ENCODE measurements around the gene RAVER1.
A peak's percentile ranks its signal among the peaks of the same experiment; 100 is the strongest.

RAVER1 gene

DNA sequence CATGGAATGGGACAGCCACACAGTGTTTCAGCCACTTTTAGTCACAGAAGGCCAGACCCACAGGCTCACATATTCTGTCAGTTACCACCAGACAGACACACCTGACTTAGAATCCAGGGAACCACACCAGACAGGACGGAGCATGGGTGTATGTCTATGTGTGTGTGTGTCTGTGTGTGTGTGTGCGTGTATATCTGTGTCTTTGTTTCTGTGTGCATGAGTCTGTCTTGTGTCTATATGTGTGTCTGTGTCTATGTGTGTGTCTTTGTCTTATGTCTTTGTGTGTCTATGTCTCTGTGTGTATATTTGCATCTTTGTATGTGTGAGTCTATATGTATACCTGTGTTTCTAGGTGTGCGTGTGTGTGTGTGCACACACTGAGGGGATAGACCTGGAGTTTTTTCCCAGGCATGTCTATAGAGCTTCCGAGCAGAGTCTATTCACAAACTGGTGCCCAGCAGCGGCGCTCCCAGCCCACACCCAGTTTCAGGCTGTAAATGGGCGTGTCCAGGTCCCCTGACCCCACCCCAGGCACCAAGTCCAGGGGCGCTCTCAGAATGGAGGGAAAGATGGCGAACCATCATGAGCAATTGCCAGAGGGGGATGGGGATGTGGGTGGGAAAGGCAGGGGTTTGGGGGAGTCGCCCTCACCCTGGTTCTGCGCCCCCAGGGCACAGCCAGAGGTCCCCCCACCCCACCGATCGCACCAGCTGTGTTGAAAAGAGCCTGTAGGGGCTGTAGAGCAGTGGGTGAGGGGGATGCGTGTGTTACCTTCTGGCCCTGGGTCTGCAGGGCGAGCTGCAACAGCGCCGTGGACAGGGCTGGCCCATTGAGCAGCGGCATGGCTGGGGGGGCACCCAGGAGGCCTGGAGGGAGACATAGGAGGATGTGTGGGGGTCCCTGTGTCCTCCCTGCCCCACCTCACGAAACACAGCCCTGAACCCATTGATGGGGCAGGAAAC lies 11.2 kb downstream of the RAVER1 start:
- no peak for DNase-seq (ENCODE audit: low read depth, low spot score)
- no peak overlapping the region for H3K4me3 ChIP-seq (ENCODE audit: low read length)

DNA sequence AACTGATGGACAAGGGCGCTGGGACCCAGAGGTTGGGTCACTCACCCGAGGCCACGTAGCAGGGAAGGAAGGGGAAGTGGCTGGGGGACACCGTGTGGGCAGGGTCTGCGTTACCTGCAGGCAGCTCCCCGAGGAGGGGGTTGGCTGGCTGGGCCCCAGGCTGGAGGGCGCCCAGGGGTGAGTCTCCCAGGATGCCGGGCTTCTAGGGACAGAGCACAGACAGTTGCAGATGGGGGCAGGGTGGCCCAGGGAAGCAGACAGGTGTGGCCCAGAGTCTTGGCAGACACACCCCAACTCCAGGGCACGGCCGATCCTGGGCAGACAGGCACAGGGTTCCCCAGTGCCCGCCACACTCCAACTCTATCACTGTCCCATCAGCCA lies 11.9 kb downstream of the RAVER1 start:
- DNase-seq (ENCODE audit: low read depth, low spot score): no peak
- H3K4me3 ChIP-seq (ENCODE audit: low read length): no peak overlapping the region

DNA sequence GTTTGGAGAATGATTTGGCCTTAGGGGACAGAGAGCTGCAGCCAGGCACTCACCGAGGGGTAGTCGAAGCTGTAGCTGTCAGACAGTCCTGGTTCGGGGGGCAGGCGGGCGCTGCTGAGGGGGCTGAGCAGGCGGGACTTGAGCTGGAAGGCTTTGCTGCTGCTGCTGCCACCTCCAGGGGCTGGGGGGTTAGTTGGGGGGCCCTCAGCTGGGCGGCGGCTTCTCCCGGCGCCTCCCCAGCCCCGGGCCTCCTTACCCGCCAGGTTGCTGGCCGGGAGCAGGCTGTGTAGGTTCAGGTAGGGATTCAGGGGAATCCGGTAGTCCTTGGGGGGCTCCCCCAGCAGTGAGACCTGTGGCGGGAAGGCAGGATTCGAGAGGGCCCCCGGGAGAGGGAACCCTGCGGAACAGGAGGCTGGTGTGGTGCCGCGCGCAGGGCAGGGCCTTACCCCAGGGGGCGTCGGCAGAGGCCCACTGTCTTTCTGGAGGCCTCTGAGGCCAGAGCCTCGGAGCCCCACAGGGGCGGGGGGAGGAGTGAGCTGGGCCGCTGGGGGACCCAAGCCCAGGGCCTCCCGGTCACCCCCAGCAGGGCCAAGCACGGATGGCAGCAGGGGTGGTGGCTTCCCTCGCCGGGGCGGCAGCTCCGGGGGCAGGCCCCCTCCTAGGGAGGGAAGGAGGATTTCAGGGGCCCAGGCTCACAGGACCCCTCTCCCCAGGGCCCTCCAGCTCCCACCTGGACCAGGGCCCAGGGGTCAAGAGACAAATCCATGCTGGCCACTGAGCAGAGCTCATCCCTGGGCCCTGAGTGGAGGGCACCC lies 12.5 kb downstream of the RAVER1 start:
- no peak for DNase-seq (ENCODE audit: low read depth, low spot score)
- no peak overlapping the region for H3K4me3 ChIP-seq (ENCODE audit: low read length)

DNA sequence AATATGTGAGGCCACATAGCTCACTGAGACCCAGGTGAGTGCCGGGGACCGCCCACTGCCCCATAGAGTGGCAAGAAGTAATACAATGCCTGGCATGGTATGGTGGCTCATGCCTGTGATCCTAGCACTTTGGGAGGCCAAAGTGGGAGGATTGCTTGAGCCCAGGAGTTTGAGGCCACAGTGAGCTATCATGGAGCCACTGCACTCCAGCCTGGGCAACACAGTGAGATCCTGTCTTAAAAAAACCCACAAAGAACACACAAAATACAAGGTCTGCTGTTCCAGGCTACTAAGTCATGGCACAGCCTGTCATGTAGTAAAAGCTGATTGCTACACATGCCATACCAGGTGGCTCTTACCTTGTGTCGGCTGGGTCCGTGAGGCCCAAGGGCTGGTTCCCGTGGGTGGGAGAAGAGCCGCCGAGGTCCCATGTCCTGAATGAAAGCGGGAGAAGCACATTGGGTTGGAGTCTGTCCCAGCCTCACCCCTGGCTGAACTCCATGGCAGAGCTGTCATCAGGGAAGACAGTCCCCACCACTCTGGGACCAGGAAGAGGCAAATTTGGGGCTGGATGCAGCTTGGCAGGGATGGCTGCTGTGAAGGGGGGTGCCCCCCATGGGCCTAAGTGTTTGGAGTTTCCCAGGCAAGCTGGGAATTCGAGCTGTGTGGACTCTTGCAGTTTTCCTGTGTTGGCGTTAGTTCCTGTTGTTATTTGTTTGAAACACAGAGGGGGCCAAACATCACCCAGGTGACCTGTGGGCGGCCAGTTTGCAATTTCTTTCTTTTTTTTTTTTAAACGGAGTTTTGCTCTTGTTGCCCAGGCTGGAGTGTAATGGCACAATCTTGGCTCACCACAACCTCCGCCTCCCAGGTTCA lies 14.3 kb downstream of the RAVER1 start:
- no peak overlapping the region for H3K4me3 ChIP-seq (ENCODE audit: low read length)
- DNase-seq (ENCODE audit: low read depth, low spot score): no peak

DNA sequence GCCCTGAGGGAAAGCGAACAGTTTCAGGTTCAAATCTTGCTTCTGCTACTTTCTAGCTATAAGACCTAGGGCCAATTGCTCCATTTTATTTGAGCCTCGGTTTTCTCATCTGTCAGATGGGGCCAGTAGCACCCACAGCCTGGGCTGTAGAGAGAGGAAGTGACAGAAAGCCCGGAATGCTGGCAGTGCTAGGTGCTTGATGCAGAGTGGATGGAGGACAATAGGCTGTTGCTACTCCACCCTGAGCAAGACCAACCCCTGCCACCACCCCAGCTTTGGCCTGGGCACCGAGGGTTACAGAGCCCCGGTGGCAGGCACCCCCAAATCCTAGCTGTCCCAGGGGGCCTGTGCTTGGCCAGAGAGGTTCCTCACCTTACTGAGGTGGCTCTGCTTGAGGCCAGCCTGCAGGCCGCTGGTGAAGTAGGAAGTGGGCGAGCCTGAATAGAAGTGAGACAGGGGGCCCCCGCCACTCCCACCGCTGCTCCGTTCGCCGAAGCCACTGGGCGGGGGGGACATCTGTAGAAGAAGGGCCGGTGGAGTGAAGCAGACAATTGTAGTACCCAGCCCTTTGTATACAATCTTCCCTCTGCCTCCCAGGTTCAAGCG lies 15.4 kb downstream of the RAVER1 start:
- no peak overlapping the region for H3K4me3 ChIP-seq (ENCODE audit: low read length)
- DNase-seq (ENCODE audit: low read depth, low spot score): no peak

DNA sequence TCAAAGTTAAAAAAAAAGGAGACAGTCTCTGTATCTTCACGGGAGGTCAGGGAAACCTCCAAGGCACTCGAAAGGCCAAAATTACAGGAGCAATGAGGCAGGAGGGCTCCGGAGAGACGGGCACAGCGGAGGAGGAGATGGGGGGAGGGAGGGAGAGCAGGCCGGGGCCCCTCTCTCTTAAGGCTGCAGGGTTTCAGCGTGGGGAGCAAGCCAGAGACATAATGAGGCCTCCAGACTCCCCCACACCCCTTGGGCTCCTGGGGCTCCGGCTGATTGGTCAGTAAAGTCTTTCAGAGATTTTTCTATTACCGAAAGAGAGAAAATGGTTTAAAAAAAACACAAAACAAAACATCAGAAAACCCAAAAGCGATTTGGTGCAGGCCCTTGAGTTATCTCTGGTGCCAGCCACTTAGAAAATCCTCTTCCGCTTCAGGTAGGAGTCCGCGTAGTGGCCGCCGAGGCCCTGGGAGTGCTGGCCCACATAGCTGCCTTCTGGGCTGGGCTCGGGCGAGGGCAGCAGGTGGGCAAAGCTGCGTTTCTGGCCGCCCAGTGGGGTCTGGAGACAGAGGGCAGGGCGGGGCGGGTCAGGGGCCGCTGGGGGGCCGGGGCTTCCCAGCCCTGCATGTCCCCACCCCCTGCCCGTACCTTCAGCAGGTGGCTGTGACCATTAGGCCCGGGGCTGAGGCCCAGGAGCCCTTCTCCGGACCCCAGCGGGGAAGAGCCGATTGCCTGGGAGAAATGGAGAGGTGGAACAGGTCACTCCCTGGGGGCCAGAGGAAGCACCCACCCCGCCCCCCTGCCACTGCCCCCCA lies 16.1 kb downstream of the RAVER1 start:
- H3K4me3 ChIP-seq (ENCODE audit: low read length): no peak overlapping the region
- DNase-seq (ENCODE audit: low read depth, low spot score): no peak

DNA sequence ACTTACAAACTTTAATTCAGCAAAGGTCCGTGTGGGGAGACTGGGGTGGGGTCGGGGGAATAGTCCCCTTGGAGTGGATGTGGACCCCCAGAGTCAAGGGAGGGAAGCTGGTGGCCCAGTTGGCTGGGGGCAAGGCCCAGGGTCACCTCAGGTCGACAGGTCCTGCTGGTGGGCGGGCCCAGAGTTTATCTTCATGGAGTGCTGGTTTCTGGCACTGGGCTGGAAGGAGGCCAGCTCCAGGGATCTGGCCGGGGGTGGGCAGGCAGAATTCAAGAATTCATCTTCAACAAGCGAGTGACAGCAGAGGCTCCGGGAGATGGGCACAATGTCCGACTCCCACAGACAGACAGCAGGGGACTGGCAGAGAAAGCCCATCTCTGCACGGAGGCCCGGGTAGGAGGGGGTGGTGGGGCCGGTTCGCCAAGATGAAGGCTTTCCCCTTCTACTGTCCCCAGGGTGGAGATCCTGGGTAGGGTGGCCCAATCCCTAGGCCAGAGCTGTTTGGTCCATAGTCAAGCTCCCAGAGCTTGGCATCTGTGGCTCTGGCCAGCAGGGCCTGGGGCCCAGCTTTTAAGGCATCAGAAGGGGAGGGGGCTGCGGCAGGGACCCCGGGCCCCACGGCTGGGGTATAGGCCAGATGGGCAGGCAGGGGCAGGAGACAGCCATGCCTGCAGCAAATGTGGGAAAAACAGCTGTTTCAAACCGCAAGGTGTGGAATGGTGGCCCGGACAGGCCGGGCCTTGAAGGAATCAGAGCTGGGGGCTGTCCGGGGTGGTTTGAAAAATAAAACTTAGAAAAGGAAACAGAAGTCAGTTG lies 16.9 kb downstream of the RAVER1 start:
- H3K4me3 ChIP-seq (ENCODE audit: low read length): peak overlapping the region; percentile 90

DNA sequence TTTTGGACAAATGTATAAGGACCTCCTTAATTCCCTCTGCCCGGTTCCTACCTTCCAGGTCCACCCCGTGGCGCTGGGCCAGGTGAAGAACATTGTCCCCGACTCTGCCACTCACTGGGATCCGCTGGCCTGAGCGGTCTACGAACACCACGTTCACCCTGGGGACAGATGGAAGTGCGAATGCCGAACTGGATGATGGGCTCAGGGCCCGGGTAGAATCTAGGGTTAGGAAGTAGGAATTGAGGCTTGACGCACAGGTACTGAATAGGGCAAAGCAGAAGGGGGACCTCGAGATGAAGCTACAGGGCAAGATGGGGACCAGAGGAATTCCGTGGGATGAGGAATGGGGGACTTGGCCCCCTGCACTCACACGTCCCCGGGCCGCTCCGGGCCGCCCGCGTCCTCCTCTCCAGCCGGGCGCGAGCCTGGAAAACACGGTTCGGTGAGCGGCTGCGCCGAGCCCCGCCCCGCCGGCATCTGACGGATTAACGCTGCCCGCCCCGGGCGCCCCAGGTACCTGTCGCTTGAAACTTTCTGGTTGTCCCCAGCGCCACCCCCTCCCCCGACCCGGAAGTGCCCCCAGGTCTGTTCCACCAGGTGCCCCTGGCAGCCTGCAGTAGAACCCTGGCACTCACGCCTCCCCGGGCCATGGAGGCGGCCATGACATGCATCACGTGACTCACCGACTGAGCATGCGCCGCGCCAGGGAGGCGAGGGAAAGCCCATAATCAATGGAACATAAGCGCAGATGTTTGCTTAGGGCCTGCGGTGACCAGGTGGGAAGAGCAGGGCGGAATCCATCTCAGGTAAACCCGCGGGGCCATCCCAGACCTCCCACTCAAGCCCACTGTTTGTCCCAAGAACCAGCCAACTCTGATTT lies 17.8 kb downstream of the RAVER1 start, which contains the start of gene FDX2:
FDX2 (minus strand) TSS at position 681 of the 880 bp plus-strand sequence; CDS start at position 662, 19 bp downstream.
- peak within 1 kb of the TSS; percentile 90 for H3K4me3 ChIP-seq (ENCODE audit: low read length)
- DNase-seq (ENCODE audit: low read depth, low spot score): peak; percentile 76

More for the DNA sequence above, 16.9 kb downstream of the RAVER1 start:
- DNase-seq (ENCODE audit: low read depth, low spot score): no peak

DNA sequence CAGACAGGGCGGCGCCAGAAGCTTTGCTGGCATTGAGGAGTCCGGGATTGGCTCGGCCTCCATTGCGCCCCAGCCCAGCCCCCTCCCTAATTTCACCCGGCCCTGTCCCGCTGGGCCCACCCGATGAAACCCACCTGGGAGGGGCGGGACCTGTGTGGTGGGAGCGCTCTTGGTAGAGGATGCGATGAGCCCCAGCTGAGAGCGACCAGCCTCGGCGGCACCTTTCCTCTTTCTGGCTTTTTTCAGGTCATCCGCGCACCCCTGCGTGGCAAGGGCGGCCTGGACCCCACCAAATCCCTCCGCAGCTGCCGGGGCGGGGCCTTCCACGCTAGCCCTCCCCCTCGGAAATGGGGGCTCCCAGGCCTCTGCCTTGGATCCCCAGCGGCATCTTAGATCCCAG lies 23.9 kb downstream of the RAVER1 start, which contains the start of gene ZGLP1:
ZGLP1 (minus strand) TSS at position 393 of the 400 bp plus-strand sequence.
- no peak within 1 kb of the TSS for H3K4me3 ChIP-seq (ENCODE audit: low read length)
- no peak for DNase-seq (ENCODE audit: low read depth, low spot score)

DNA sequence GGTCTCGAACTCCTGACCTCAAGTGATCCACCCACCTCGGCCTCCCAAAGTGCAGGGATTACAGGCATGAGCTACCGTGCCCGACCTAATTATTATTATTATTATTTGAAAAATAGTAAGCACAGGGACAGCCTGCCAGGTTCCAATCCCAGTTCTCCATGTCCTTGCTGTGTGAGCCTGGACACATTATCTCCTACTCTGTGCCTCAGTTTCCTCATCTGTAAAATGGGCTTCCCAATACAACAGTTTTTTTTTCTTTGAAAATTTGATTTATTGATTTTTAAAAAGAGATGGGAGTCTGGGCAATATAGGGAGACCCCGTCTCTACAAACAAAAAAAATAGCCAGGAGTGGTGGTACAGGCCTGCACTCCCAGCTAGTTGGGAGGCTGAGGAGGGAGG lies 27.0 kb downstream of the RAVER1 start:
- no peak overlapping the region for H3K4me3 ChIP-seq (ENCODE audit: low read length)
- no peak for DNase-seq (ENCODE audit: low read depth, low spot score)

DNA sequence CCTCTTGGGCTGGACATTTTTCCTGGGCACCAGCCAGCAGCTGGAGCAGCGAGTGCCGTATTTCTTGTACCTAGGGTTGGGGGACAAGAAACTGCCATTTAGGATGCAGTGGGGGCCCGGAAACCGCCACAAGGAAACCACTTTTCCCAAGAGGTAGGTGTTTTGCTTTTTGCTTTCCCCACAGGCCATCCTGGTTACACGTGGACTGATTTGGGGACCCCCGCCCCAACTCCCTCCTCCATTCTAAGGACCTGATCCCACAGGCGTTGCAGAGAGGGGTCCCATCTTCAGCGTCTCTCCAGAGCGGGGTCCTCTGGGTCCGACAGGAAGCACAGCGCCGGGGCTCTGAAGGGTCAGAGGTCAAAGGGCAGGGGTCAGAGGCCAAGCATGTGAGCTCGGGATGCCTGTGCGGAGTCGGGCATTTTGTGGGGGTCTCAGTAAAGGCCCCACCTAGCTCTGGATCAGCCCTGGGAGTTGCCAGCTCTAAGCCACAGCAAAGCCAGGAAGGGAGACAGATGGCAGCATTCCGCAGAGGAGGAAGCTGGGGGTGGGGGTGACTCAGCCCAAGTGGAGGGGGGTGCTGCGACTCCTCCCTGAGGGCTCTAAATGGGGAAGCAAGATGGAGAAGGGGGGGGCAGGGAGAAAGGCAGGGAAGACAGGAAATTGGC lies 28.1 kb downstream of the RAVER1 start:
- DNase-seq (ENCODE audit: low read depth, low spot score): no peak
- no peak overlapping the region for H3K4me3 ChIP-seq (ENCODE audit: low read length)

DNA sequence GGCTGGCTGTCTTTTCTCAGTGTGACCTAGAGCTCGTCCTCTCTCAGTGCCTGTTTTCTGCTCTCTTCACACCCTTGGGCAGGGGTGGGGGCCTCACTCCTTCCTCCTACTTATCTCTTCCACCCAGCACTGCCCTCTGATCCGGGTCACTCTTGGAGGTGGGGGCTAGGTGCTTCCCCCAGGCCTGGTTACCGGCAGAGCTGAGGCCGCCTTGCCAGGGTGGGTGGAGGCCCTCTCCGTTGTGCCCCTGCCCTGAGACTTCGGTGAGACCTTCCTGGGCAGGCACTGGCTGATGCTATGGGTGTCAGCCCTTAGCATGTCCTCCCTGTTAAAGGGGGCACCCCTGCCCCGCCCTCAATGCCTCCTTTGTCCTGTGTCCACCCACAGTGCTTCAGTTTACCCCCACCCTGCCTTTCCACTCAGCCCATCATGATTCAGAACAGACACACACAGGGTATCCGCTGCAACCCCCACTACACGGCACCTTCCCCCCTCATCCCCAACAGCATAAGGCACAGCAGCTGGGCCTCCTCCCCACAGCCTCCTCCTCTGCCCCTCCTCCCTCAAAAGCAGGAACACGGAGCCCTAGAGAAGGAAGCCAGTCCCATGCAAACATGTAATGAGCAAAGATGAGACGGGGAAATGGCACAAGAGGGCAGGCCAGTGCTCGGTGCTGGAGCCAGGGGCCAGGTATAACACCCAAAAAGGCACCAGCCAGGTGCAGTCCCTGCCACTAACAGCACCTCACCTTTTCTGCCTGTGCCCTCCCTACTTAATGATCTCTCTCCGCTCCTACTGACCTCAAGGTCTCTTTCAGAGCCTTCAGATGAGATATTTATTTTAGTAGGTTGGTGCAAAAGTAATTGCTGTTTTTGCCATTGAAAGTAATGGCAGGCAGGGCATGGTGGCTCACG lies 33.5 kb downstream of the RAVER1 start:
- no peak for DNase-seq (ENCODE audit: low read depth, low spot score)
- no peak overlapping the region for H3K4me3 ChIP-seq (ENCODE audit: low read length)

DNA sequence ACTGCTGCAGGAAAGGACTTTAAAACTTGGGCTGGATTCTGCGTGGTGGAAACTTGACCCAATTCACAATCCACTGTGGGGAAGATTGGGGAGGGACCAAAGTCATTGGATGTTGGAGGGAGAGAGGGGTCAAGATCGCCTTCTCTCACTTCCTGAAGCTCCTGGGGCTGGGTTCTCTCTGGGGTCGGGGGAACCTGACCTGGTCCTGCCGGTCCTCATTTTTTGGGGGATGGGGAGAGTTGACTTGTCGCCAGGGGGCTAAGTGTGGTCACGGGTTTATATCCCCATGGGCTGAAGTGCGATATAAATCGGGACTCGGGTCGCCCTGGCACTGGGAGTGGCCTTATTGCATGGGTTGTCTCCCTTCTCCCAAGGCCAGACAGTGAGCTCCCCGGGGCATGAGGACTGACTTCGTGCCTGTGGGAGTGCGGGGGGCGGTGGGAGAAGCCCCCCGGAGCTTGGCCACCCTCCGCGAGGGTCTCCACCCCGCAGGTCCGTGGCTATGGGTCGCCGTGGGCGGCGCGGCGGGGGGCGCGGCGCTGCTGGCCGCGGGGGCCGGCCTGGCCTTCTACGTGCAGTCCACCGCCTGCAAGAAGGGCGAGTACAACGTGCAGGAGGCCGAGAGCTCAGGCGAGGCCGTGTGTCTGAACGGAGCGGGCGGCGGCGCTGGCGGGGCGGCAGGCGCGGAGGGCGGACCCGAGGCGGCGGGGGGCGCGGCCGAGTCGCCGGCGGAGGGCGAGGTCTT lies 37.3 kb downstream of the RAVER1 start:
- peak overlapping the region; percentile 40 for H3K4me3 ChIP-seq (ENCODE audit: low read length)
- no peak for DNase-seq (ENCODE audit: low read depth, low spot score)

DNA sequence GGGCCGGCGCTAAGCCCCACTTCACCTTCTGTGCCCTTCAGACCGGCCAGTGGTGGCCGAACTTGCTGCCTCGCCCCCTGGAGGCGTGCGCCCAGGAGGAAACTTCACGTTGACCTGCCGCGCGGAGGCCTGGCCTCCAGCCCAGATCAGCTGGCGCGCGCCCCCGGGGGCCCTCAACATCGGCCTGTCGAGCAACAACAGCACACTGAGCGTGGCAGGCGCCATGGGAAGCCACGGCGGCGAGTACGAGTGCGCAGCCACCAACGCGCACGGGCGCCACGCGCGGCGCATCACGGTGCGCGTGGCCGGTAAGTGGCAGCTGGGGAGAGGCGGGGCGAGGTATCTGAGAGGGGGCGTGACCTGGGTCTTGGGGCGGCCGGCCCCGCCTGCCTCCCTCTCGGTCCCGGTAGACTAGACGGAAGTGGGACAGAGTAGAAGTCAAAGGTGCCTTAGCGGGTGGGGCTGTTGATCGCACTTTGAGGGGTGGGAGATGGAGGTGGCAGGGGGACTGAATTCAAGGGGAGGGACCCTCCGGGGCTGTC lies 38.0 kb downstream of the RAVER1 start:
- H3K4me3 ChIP-seq (ENCODE audit: low read length): peak overlapping the region; percentile 40
- no peak for DNase-seq (ENCODE audit: low read depth, low spot score)

Data from Jurkat, Clone E6-1 (cell line).